OCI-LY1 (cell line): Measurements from ENCODE around the gene THAP2.
"Not testable (repeated sequence)": the region's sequence is repeated elsewhere in the genome, so short reads cannot be mapped to it uniquely, and the experiment has no call there.

Source experiments
- H2AFZ ChIP-seq: fragments of 200-600 bp; sonication (generic), shearing (Covaris generic); 2 replicates; pipeline ENCODE4 v1.6.0; 2014; ENCODE audit warnings: antibody characterized with exemption, mild to moderate bottlenecking, low read length
- H3F3A ChIP-seq: fragments of 200-600 bp; sonication (generic), shearing (Covaris generic); 2 replicates; pipeline ENCODE4 v1.6.0; 2014; ENCODE audit warnings: mild to moderate bottlenecking, antibody characterized with exemption, low read length, moderate library complexity; ENCODE audit not compliant: insufficient read depth
- H3K27ac ChIP-seq: fragments of 200-600 bp; sonication (generic); 2 replicates; pipeline ENCODE4 v1.5.1; 2014; ENCODE audit warnings: low read length, mixed run types, mild to moderate bottlenecking, low read depth; ENCODE audit not compliant: poor library complexity, severe bottlenecking
- H3K27me3 ChIP-seq: fragments of 200-600 bp; sonication (generic); 2 replicates; pipeline ENCODE4 v1.6.0; 2014; ENCODE audit warnings: antibody characterized with exemption, mild to moderate bottlenecking, low read length, moderate library complexity; ENCODE audit not compliant: insufficient read depth
- H3K36me3 ChIP-seq: fragments of 200-600 bp; sonication (generic); 2 replicates; pipeline ENCODE4 v1.6.1; 2014; ENCODE audit warnings: mild to moderate bottlenecking, antibody characterized with exemption, low read length, moderate library complexity, mixed read lengths; ENCODE audit not compliant: insufficient read depth
- H3K4me1 ChIP-seq: fragments of 200-600 bp; sonication (generic); 2 replicates; pipeline ENCODE4 v1.5.1; 2014; ENCODE audit warnings: mild to moderate bottlenecking, low read length, moderate library complexity; ENCODE audit not compliant: insufficient read depth, severe bottlenecking
- H3K4me2 ChIP-seq: fragments of 200-600 bp; sonication (generic), shearing (Covaris generic); 2 replicates; pipeline ENCODE4 v1.6.1; 2014; ENCODE audit warnings: low read length
- H3K4me3 ChIP-seq: fragments of 200-600 bp; sonication (generic); 2 replicates; pipeline ENCODE4 v1.5.1; 2014; ENCODE audit warnings: low read length, low read depth, mild to moderate bottlenecking, mixed read lengths; ENCODE audit not compliant: poor library complexity, severe bottlenecking
- H3K79me2 ChIP-seq: fragments of 200-600 bp; shearing (Covaris generic); 2 replicates; pipeline ENCODE4 v1.6.1; 2016; ENCODE audit warnings: mixed run types, low read length, mixed read lengths; ENCODE audit not compliant: insufficient read depth
- H3K9ac ChIP-seq: fragments of 200-600 bp; sonication (generic), shearing (Covaris generic); 2 replicates; pipeline ENCODE4 v1.6.1; 2014; ENCODE audit warnings: mild to moderate bottlenecking, low read length, mixed read lengths
- H3K9me2 ChIP-seq: fragments of 200-600 bp; sonication (generic), shearing (Covaris generic); 2 replicates; pipeline ENCODE4 v1.6.1; 2014; ENCODE audit warnings: low read depth, mild to moderate bottlenecking, low read length, mixed read lengths
- H3K9me3 ChIP-seq: fragments of 200-600 bp; shearing (Covaris generic); 2 replicates; pipeline ENCODE4 v1.6.1; 2014; ENCODE audit warnings: low read length, mixed read lengths
- H4K20me1 ChIP-seq: fragments of 200-600 bp; sonication (generic), shearing (Covaris generic); 2 replicates; pipeline ENCODE4 v1.6.0; 2016; ENCODE audit warnings: mild to moderate bottlenecking, low read length; ENCODE audit not compliant: insufficient read depth
- CTCF ChIP-seq: fragments of 200-600 bp; sonication (generic), shearing (Covaris generic); IDR thresholded peaks from 2 replicates; pipeline ENCODE4 v1.5.1; 2017; ENCODE audit warnings: mild to moderate bottlenecking, antibody characterized with exemption, low read length, moderate library complexity, mixed read lengths
- EZH2 ChIP-seq: fragments of 200-600 bp; sonication (generic), shearing (Covaris generic); IDR thresholded peaks from 2 replicates; pipeline ENCODE4 v1.8.0; 2017; ENCODE audit warnings: borderline replicate concordance, mixed run types, mild to moderate bottlenecking, antibody characterized with exemption, low read length, moderate library complexity, mixed read lengths

THAP2 gene

GRCh38 chr12:71685914-71686657 lies 22.0 kb downstream of the THAP2 start, which contains the start of gene TMEM19:
Gene TMEM19 (plus strand): TSS chr12:71686082. CDS start chr12:71686681, 599 bp downstream.
- H3K9me3 ChIP-seq = no peaks in the 10 kb centered on the region
- H3K27me3 ChIP-seq = no peaks in the 10 kb centered on the region
- peak; percentile 34; the same call in 1 of the 2 replicates for TF ChIP-seq CTCF
- no peak for TF ChIP-seq EZH2
- H3K9me2 ChIP-seq = no peaks in the 10 kb centered on the region
- peak within 1 kb of the TSS; percentile 76 for H3K4me3 ChIP-seq
- peaks cover 54% of the 10 kb centered on the region for H3K4me1 ChIP-seq
- H2AFZ ChIP-seq = peak within 1 kb of the TSS; percentile 54; the same call in 1 of the 2 replicates
- H3K36me3 ChIP-seq = no peaks in the 10 kb centered on the region
- no peaks in the 10 kb centered on the region; the same call in 1 of the 2 replicates for H3K79me2 ChIP-seq
- peak within 1 kb of the TSS; percentile 99 for H3K27ac ChIP-seq
- H3F3A ChIP-seq = peaks cover 14% of the 10 kb centered on the region
- peak within 1 kb of the TSS; percentile 80 for H3K4me2 ChIP-seq
- H3K9ac ChIP-seq = peak within 1 kb of the TSS; percentile 76
- no peaks in the 10 kb centered on the region for H4K20me1 ChIP-seq

- TF ChIP-seq EZH2 (no peak), CTCF (no peak)
- peak overlapping the region; percentile 80 for H3K4me2 ChIP-seq
- H3K4me1 ChIP-seq = peaks cover 59% of the 10 kb centered on the region
- H3K9ac ChIP-seq = peak overlapping the region; percentile 76
- H2AFZ ChIP-seq = no peak overlapping the region
- no peaks in the 10 kb centered on the region for H3K9me2 ChIP-seq
- H3K79me2 ChIP-seq = no peaks in the 10 kb centered on the region; the same call in 1 of the 2 replicates
- peaks cover 14% of the 10 kb centered on the region for H3F3A ChIP-seq
- no peaks in the 10 kb centered on the region for H3K9me3 ChIP-seq
- H3K36me3 ChIP-seq = no peaks in the 10 kb centered on the region
- peak overlapping the region; percentile 76 for H3K4me3 ChIP-seq
- H3K27me3 ChIP-seq = no peaks in the 10 kb centered on the region
- no peaks in the 10 kb centered on the region for H4K20me1 ChIP-seq
- peak overlapping the region; percentile 99 for H3K27ac ChIP-seq
Observed at GRCh38 chr12:71686658-71687025, 22.5 kb downstream of the THAP2 start.

GRCh38 chr12:71687172-71687571 lies 23.1 kb downstream of the THAP2 start:
- H3K27me3 ChIP-seq, H4K20me1 ChIP-seq, H2AFZ ChIP-seq, H3K36me3 ChIP-seq, H3K9me2 ChIP-seq, H3K9me3 ChIP-seq, H3K79me2 ChIP-seq: not testable (repeated sequence)
- Histone ChIP-seq H3K27ac (peak overlapping the region; percentile 99), H3K4me2 (peak overlapping the region; percentile 80), H3K4me1 (peaks cover 65% of the 10 kb centered on the region), H3F3A (peaks cover 14% of the 10 kb centered on the region), H3K9ac (peak overlapping the region; percentile 76), H3K4me3 (peak overlapping the region; percentile 76)
